Esophagus squamous epithelium (tissue), 4 donors: ENCODE measurements around the gene CPNE1.

Source experiments
- CTCF ChIP-seq, 6 experiments: fragments of 450-650 bp in 4 of 6; fragments of 200-600 bp in 2 of 6; sonication (generic) in 2 of 6; IDR thresholded peaks; one replicate each; pipeline ENCODE4 v1.5.1; 2016 to 2019; ENCODE audit warnings: antibody characterized with exemption in 6 of 6, mild to moderate bottlenecking in 4 of 6, moderate library complexity in 4 of 6
- POLR2A ChIP-seq, 4 donors: fragments of 450-650 bp; IDR thresholded peaks; one replicate each; pipeline ENCODE4 v1.6.1; 2017; ENCODE audit warnings: antibody characterized with exemption in 4 of 4, mild to moderate bottlenecking in 4 of 4, moderate library complexity in 3 of 4

DNA sequence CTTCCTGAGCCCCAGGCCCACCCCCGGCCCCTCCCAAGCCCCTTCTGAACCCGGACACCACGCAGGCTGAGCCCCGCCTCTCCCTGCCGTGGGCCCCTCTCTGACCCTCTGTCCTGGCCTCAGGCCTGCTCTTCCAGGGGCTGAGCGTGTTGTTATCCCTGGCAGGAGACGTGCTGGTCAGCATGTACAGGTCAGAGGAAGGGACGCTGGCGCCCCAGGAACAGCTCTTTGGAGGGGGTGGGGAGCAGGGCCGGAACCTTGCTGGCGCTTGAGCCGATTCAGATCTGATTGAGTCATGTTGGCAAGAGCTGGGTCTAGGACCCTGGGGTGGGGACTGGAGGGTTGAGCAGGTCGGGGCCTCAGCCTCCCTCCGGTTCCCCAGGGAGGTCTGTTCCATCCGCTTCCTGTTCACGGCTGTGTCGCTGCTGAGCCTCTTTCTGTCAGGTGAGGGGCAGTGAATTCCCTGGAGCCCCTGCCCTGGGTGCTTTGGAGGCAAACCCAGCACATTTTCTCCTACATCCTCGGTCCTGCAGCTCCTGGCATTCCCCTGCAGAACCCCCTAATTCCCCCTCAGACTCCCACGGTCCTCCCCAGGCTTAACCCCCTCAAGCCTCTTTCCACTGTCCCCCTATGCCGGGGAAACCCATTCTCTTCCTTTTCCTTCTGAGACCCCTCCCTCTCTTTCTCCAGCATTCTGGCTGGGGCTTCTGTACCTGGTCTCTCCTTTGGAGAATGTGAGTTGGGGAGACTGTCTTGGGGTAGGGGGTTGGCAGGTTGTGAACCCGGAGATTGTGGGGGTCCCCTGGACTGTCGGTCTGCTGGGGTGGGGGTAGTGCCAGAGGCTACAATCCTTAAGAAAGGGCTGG is 47.1 kb downstream of the CPNE1 start:
- peak in 3 of 6 experiments; percentile 14 to 28 (median 27) for TF ChIP-seq CTCF (IDR thresholded peaks at IDR 0.05)
- TF ChIP-seq POLR2A (IDR thresholded peaks at IDR 0.05), result peak in 1 of 4 donors; percentile 31
